A549 (cell line): Measurements from ENCODE around the gene GRM4. TPM values are rescaled to one million over a fixed set of nuclear protein-coding genes. Genes with fewer than 3 reads are reported as not detected.

Experiments used
- ATAC-seq, 2 experiments: fragments of 200-7000 bp in 1 of 2; fragments of >200 bp in 1 of 2; cut with Nextera tagmentation in 1 of 2; cut with Tn5 transposase in 1 of 2; 3 replicates each; pipeline versions ENCODE4 v1.8.0 to v1.9.1; 2018 to 2020; ENCODE audit warnings: mild to moderate bottlenecking in 1 of 2, moderate library complexity in 1 of 2
- CTCF ChIA-PET: fragments of 300-600 bp; sonication (Branson Sonifier 250); formaldehyde crosslinking; extraction: SDS; loops from one replicate; lab custom pipeline; 2021; ENCODE audit warnings: antibody characterized with exemption, inconsistent platforms; lab: Yijun Ruan, JAX
- POLR2A ChIA-PET: fragments of 350-600 bp; formaldehyde crosslinking; extraction: SDS; loops from one replicate; lab custom pipeline; 2021; ENCODE audit warnings: antibody characterized with exemption, inconsistent platforms; lab: Yijun Ruan, JAX
- DNase-seq, 2 experiments: peaks; one replicate each; pipeline versions ENCODE4 v3.0.0 to v3.0.0-alpha.2; 2011 to 2016; ENCODE audit warnings: low read depth in 1 of 2, low spot score in 1 of 2
- FAIRE-seq: peaks from 2 replicates; lab custom pipeline; 2011; peaks lifted over from hg19 to GRCh38; lab: Jason Lieb, UNC
- H3K27ac ChIP-seq, 2 experiments: fragments of >200 bp; sonication (Bioruptor Twin); formaldehyde crosslinking; 3 replicates each; pipeline ENCODE4 v1.5.1; 2016 to 2017
- H3K4me1 ChIP-seq: fragments of >200 bp; sonication (Bioruptor Twin); formaldehyde crosslinking; 3 replicates; pipeline ENCODE4 v1.6.1; 2016
- H3K4me2 ChIP-seq: fragments of >200 bp; sonication (Bioruptor Twin); formaldehyde crosslinking; 3 replicates; pipeline ENCODE4 v1.6.1; 2016
- H3K4me3 ChIP-seq: fragments of >200 bp; sonication (Bioruptor Twin); formaldehyde crosslinking; 3 replicates; pipeline ENCODE4 v1.5.1; 2016
- H3K9me3 ChIP-seq: fragments of >200 bp; sonication (Bioruptor Twin); formaldehyde crosslinking; 3 replicates; pipeline ENCODE4 v1.6.1; 2016
- BHLHE40 ChIP-seq: IDR thresholded peaks from 2 replicates; pipeline ENCODE4 v1.6.1; 2012; ENCODE audit warnings: low read depth, low read length, inconsistent platforms
- CBX8 ChIP-seq: fragments of 200-600 bp; sonication (generic); IDR thresholded peaks from 2 replicates; pipeline ENCODE4 v1.6.1; 2016
- CEBPB ChIP-seq, 2 experiments: fragments of >200 bp in 1 of 2; sonication (Bioruptor Twin) in 1 of 2; formaldehyde crosslinking in 1 of 2; IDR thresholded peaks; 2 replicates each; pipeline ENCODE4 v1.6.1; 2012 to 2016
- CHD2 ChIP-seq: fragments of 150-350 bp; IDR thresholded peaks from 2 replicates; pipeline ENCODE4 v1.6.1; 2014; ENCODE audit warnings: low read length; ENCODE audit not compliant: partially characterized antibody
- CHD4 ChIP-seq: fragments of 200-600 bp; sonication (generic); IDR thresholded peaks from 2 replicates; pipeline ENCODE4 v1.6.1; 2016; ENCODE audit warnings: antibody characterized with exemption, mild to moderate bottlenecking, borderline replicate concordance
- E2F6 ChIP-seq: IDR thresholded peaks from 2 replicates; pipeline ENCODE4 v1.6.1; 2012; ENCODE audit warnings: low read depth, borderline replicate concordance
- EHF ChIP-seq: fragments of 250-450 bp; sonication (Bioruptor Pico); IDR thresholded peaks from 2 replicates; pipeline ENCODE4 v1.5.0; 2020; ENCODE audit warnings: mild to moderate bottlenecking
- EHMT2 ChIP-seq: fragments of 200-600 bp; sonication (generic); IDR thresholded peaks from 2 replicates; pipeline ENCODE4 v1.6.1; 2016; ENCODE audit warnings: antibody characterized with exemption, low read depth, mild to moderate bottlenecking, moderate library complexity
- ELK1 ChIP-seq: fragments of 150-350 bp; IDR thresholded peaks from 2 replicates; pipeline ENCODE4 v1.6.1; 2014; ENCODE audit warnings: low read depth, mild to moderate bottlenecking, low read length
- EP300 ChIP-seq, 2 experiments: fragments of >200 bp; sonication (Bioruptor Twin); formaldehyde crosslinking; IDR thresholded peaks; 2 replicates in 1 of 2; 3 replicates in 1 of 2; pipeline ENCODE4 v1.6.1; 2016 to 2017
- ESRRA ChIP-seq: fragments of 150-350 bp; IDR thresholded peaks from 2 replicates; pipeline ENCODE4 v1.6.1; 2014; ENCODE audit warnings: mild to moderate bottlenecking, low read length, borderline replicate concordance
- HES2 ChIP-seq: fragments of >200 bp; sonication (Bioruptor Twin); formaldehyde crosslinking; IDR thresholded peaks from 2 replicates; pipeline ENCODE4 v1.6.1; 2016
- HOXA7 ChIP-seq: fragments of 250-450 bp; sonication (Bioruptor Pico); IDR thresholded peaks from 2 replicates; pipeline ENCODE4 v1.5.0; 2020; ENCODE audit warnings: mild to moderate bottlenecking, moderate library complexity
- MAX ChIP-seq: IDR thresholded peaks from 2 replicates; pipeline ENCODE4 v1.6.1; 2012
- NR3C1 ChIP-seq: fragments of >200 bp; sonication (Bioruptor Twin); formaldehyde crosslinking; IDR thresholded peaks from 3 replicates; pipeline ENCODE4 v1.6.1; 2017
- PBX3 ChIP-seq: IDR thresholded peaks from 2 replicates; pipeline ENCODE4 v1.6.1; 2012
- PHF8 ChIP-seq: fragments of 200-600 bp; sonication (generic); IDR thresholded peaks from 2 replicates; pipeline ENCODE4 v1.6.1; 2016; ENCODE audit warnings: low read depth, mild to moderate bottlenecking, antibody characterized with exemption, moderate library complexity, borderline replicate concordance
- POLR2AphosphoS2 ChIP-seq: conservative IDR thresholded peaks from 2 replicates; pipeline ENCODE4 v1.6.1; 2012; ENCODE audit warnings: low read length, improper control_type of control experiment, inconsistent platforms
- RAD21 ChIP-seq, 2 experiments: fragments of >200 bp in 1 of 2; sonication (Bioruptor Twin) in 1 of 2; formaldehyde crosslinking in 1 of 2; IDR thresholded peaks in 1 of 2; conservative IDR thresholded peaks in 1 of 2; 2 replicates in 1 of 2; 3 replicates in 1 of 2; pipeline ENCODE4 v1.6.1; 2012 to 2018; ENCODE audit warnings: inconsistent platforms in 1 of 2
- RCOR1 ChIP-seq: fragments of 150-350 bp; IDR thresholded peaks from 2 replicates; pipeline ENCODE4 v1.6.1; 2014; ENCODE audit warnings: antibody characterized with exemption, low read length, low read depth
- REST ChIP-seq: fragments of 200-600 bp; sonication (generic); IDR thresholded peaks from 2 replicates; pipeline ENCODE4 v1.6.1; 2016; ENCODE audit warnings: antibody characterized with exemption, mild to moderate bottlenecking, moderate library complexity
- TFCP2L1 ChIP-seq: fragments of 250-450 bp; sonication (Bioruptor Pico); IDR thresholded peaks from 2 replicates; pipeline ENCODE4 v1.5.0; 2021; ENCODE audit warnings: mild to moderate bottlenecking
- ZC3H11A ChIP-seq: fragments of 450-650 bp; IDR thresholded peaks from 2 replicates; pipeline ENCODE4 v1.6.1; 2014; ENCODE audit warnings: antibody characterized with exemption, mild to moderate bottlenecking
- ZFP36 ChIP-seq: fragments of 450-650 bp; IDR thresholded peaks from 2 replicates; pipeline ENCODE4 v1.6.1; 2014; ENCODE audit warnings: borderline replicate concordance; ENCODE audit not compliant: partially characterized antibody
- ZNF302 ChIP-seq: fragments of 250-450 bp; sonication (Bioruptor Pico); IDR thresholded peaks from 2 replicates; pipeline ENCODE4 v1.9.0; 2021; ENCODE audit warnings: inconsistent platforms, mild to moderate bottlenecking, moderate library complexity
- WGBS: methylation state at CpG from one replicate; pipeline ENCODE4 v1.1.6; 2017; ENCODE audit errors: missing lambda C conversion rate; 5-methylcytosine and 5-hydroxymethylcytosine counted together
- polyA plus RNA-seq, 4 experiments: library from polyadenylated mRNA; depleted of rRNA in 3 of 4; stranded (reverse); fragments of >200 nt; fragmentation: RNase III in 1 of 4; extraction: RNeasy Plus Mini Kit Qiagen cat#74134 plus additional on column Dnase treatment in 1 of 4; gene quantifications; 2 replicates in 3 of 4; 3 replicates in 1 of 4; pipeline ENCODE4 v1.2.3, GENCODE V29; 2011 to 2017

Gene GRM4
- polyA plus RNA-seq, 2 of the 4 experiments (the other 2 are of a cell fraction) = 0.05 TPM

GRCh38 chr6:33979750-33980149 lies 166.1 kb downstream of the GRM4 start:
- TF ChIP-seq EHMT2 (no peak), ESRRA (no peak), ELK1 (no peak), PBX3 (no peak), ZFP36 (no peak), CHD4 (no peak), POLR2AphosphoS2 (no peak), TFCP2L1 (CRISPR knock-in tag) (no peak), MAX (no peak), HOXA7 (CRISPR knock-in tag) (no peak), RCOR1 (no peak), CEBPB (IDR thresholded peaks at IDR 0.05) (no peak), ZNF302 (CRISPR knock-in tag) (no peak), CHD2 (no peak), E2F6 (no peak)
- FAIRE-seq (no peak), DNase-seq (no peak), ATAC-seq (no peak)
- no peak overlapping the region for H3K4me2 ChIP-seq
- 43% methylated on average over 4 of the region's 4 CpGs for WGBS
- no peak overlapping the region for H3K4me3 ChIP-seq
- H3K4me1 ChIP-seq = no peaks in the 10 kb centered on the region
- no peaks in the 10 kb centered on the region for H3K9me3 ChIP-seq
- H3K27ac ChIP-seq = no peak overlapping the region
- CTCF ChIA-PET = interaction anchor here (0.8 kb wide), 1 partner anchor 208 kb away, joined by 3 read pairs; no protein-coding TSS in a partner anchor
- POLR2A ChIA-PET = no interaction called here

- WGBS = 78% methylated on average over 14 of the region's 16 CpGs
- no peak overlapping the region for H3K27ac ChIP-seq
- ATAC-seq (no peak), FAIRE-seq (no peak), DNase-seq (no peak)
- H3K4me2 ChIP-seq = no peak overlapping the region
- TF ChIP-seq RAD21 (conservative IDR thresholded peaks at IDR 0.05 in 1 of 2, IDR thresholded peaks at IDR 0.05 in 1 of 2) (no peak), ZC3H11A (no peak), ESRRA (no peak), NR3C1 (no peak), CEBPB (IDR thresholded peaks at IDR 0.05) (no peak), CBX8 (no peak), EP300 (IDR thresholded peaks at IDR 0.05) (no peak), REST (no peak), PHF8 (no peak), EHF (CRISPR knock-in tag) (no peak), BHLHE40 (no peak), PBX3 (no peak), HES2 (no peak)
- no peak overlapping the region for H3K4me3 ChIP-seq
- no peaks in the 10 kb centered on the region for H3K9me3 ChIP-seq
- CTCF ChIA-PET = interaction anchor here (0.9 kb wide), 1 partner anchor 207 kb away, joined by 3 read pairs; no protein-coding TSS in a partner anchor
- no peaks in the 10 kb centered on the region for H3K4me1 ChIP-seq
- POLR2A ChIA-PET = no interaction called here
Measured at GRCh38 chr6:33978412-33979150, 167.3 kb downstream of the GRM4 start.
